Hematopoietic multipotent progenitor cell treated with erythropoietin and hydrocortisone succinate and interleukin-3 and kit ligand, for 4 days (in vitro differentiated cells): Measurements from ENCODE around the gene RNF115.
A peak's percentile ranks its signal among the peaks of the same experiment; 100 is the strongest.

Source experiments
- DNase-seq: peaks from one replicate; pipeline ENCODE4 v3.0.0-alpha.2; 2015

RNF115 gene

DNA sequence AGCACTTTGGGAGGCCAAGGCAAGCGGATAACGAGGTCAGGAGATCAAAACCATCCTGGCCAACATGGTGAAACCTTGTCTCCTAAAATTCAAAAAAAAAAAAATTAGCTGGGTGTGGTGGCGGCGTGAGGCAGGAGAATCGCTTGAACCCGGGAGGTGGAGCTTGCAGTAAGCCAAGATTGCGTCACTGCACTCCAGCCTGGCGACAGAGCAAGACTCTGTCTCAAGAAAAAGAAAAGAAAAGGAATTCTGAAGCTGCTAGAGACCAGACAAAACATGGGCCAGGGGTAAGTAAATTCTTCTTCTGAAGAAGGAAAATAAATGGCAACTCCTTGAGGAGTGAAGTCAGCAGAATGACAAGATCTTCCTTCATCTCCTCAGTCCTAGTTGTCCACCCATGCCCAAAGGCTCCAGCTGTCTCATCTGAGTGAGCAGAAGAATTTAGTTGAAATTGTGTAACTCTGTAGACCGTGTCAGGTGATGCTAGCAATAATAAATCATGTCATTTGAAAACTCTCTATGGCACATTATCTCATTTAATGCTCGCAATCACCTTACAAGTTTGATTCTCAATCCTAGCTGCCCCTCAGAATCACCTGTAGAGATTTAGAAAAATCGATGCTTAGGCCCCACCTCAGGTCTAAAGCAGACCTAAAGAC is 131.0 kb downstream of the RNF115 start:
- no peak for DNase-seq

- peak; percentile 82 for DNase-seq
These were observed 133.0 kb downstream of the RNF115 start for GRCh38 chr1:145690587-145691558.

GRCh38 chr1:145689922-145690321 is 134.0 kb downstream of the RNF115 start:
- no peak for DNase-seq

DNA sequence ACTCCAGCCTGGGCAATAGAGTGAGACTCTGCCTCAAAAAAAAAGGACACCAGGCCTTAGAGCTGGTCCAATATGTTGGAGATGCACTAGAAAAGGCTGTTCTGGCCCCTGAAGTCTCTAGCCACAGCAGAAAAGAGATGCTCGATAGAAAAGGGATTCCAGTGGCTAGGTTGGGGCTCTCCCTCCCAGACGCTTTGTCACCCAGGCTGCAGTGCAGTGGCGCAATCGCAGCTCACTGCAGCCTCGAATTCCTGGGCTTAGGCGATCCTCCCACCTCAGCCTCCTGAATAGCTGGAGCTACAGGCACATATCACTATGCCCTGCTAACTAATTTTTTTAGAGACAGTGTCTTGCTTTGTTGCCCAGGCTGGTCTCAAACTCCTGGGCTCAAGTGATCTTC is 135.0 kb downstream of the RNF115 start:
- no peak for DNase-seq
